ENCODE results near the gene STOX1. TPM values are rescaled to one million over a fixed set of nuclear protein-coding genes. Genes with fewer than 3 reads are reported as not detected.
A peak's percentile ranks its signal among the peaks of the same experiment; 100 is the strongest.
"Not testable (repeated sequence)": the region's sequence is repeated elsewhere in the genome, so short reads cannot be mapped to it uniquely, and the experiment has no call there.

STOX1 gene
- total RNA-seq, 1 experiment from 2014 or later: 2.4 TPM

GRCh38 chr10:68812420-68812819 lies 14.9 kb upstream of the STOX1 start:
- Histone ChIP-seq H3K36me3 (replicated peaks; ENCODE audit: control insufficient read depth, insufficient read depth, low read length) (no peaks in the 10 kb centered on the region), H3K27me3 (ENCODE audit: control insufficient read depth, insufficient read depth, low read length) (no peaks in the 10 kb centered on the region)

GRCh38 chr10:68813559-68813958 lies 13.8 kb upstream of the STOX1 start:
- peak; percentile 24 for DNase-seq
- H3K36me3 ChIP-seq (replicated peaks; ENCODE audit: control insufficient read depth, insufficient read depth, low read length): no peaks in the 10 kb centered on the region
- H3K4me3 ChIP-seq (ENCODE audit: insufficient read depth, low read depth, low read length): no peak overlapping the region
- H3K27me3 ChIP-seq (ENCODE audit: control insufficient read depth, insufficient read depth, low read length): no peaks in the 10 kb centered on the region

More at GRCh38 chr10:68812420-68812819, 14.9 kb upstream of the STOX1 start:
- H3K4me3 ChIP-seq (ENCODE audit: insufficient read depth, low read depth, low read length): no peak overlapping the region
- DNase-seq: no peak

GRCh38 chr10:68816796-68817412 lies 10.4 kb upstream of the STOX1 start:
- Histone ChIP-seq H3K4me3 (ENCODE audit: insufficient read depth, low read depth, low read length) (no peak overlapping the region), H3K36me3 (replicated peaks; ENCODE audit: control insufficient read depth, insufficient read depth, low read length) (no peaks in the 10 kb centered on the region), H3K27me3 (ENCODE audit: control insufficient read depth, insufficient read depth, low read length) (no peaks in the 10 kb centered on the region)
- DNase-seq: no peak

GRCh38 chr10:68820359-68820758 lies 7.0 kb upstream of the STOX1 start:
- H3K36me3 ChIP-seq (replicated peaks; ENCODE audit: control insufficient read depth, insufficient read depth, low read length); DNase-seq; H3K27me3 ChIP-seq (ENCODE audit: control insufficient read depth, insufficient read depth, low read length); H3K4me3 ChIP-seq (ENCODE audit: insufficient read depth, low read depth, low read length): not testable (repeated sequence)

GRCh38 chr10:68822626-68823025 lies 4.7 kb upstream of the STOX1 start:
- H3K4me3 ChIP-seq (ENCODE audit: insufficient read depth, low read depth, low read length); DNase-seq; H3K27me3 ChIP-seq (ENCODE audit: control insufficient read depth, insufficient read depth, low read length); H3K36me3 ChIP-seq (replicated peaks; ENCODE audit: control insufficient read depth, insufficient read depth, low read length): not testable (repeated sequence)

- not testable (repeated sequence) for DNase-seq; H3K36me3 ChIP-seq (replicated peaks; ENCODE audit: control insufficient read depth, insufficient read depth, low read length)
- Histone ChIP-seq H3K4me3 (ENCODE audit: insufficient read depth, low read depth, low read length) (peak overlapping the region; percentile 66), H3K27me3 (ENCODE audit: control insufficient read depth, insufficient read depth, low read length) (peaks cover 11% of the 10 kb centered on the region)
Measured at GRCh38 chr10:68827592-68827959, 245 bp downstream of the STOX1 start.

- DNase-seq: peak; percentile 72
- not testable (repeated sequence) for H3K36me3 ChIP-seq (replicated peaks; ENCODE audit: control insufficient read depth, insufficient read depth, low read length)
- Histone ChIP-seq H3K4me3 (ENCODE audit: insufficient read depth, low read depth, low read length) (peak overlapping the region; percentile 56), H3K27me3 (ENCODE audit: control insufficient read depth, insufficient read depth, low read length) (peaks cover 11% of the 10 kb centered on the region)
Measured at GRCh38 chr10:68828083-68828601, 811 bp downstream of the STOX1 start.

- H3K4me3 ChIP-seq (ENCODE audit: insufficient read depth, low read depth, low read length): no peak overlapping the region
- H3K27me3 ChIP-seq (ENCODE audit: control insufficient read depth, insufficient read depth, low read length): peaks cover 11% of the 10 kb centered on the region
- no peaks in the 10 kb centered on the region for H3K36me3 ChIP-seq (replicated peaks; ENCODE audit: control insufficient read depth, insufficient read depth, low read length)
- no peak for DNase-seq
Measured at GRCh38 chr10:68828833-68829232, 1.5 kb downstream of the STOX1 start.

GRCh38 chr10:68829521-68829920 lies 2.2 kb downstream of the STOX1 start:
- no peak for DNase-seq
- Histone ChIP-seq H3K27me3 (ENCODE audit: control insufficient read depth, insufficient read depth, low read length) (peaks cover 11% of the 10 kb centered on the region), H3K4me3 (ENCODE audit: insufficient read depth, low read depth, low read length) (no peak overlapping the region), H3K36me3 (replicated peaks; ENCODE audit: control insufficient read depth, insufficient read depth, low read length) (no peaks in the 10 kb centered on the region)

- DNase-seq: no peak
- no peak overlapping the region for H3K4me3 ChIP-seq (ENCODE audit: insufficient read depth, low read depth, low read length)
- H3K36me3 ChIP-seq (replicated peaks; ENCODE audit: control insufficient read depth, insufficient read depth, low read length): no peaks in the 10 kb centered on the region
Measured at GRCh38 chr10:68829952-68830351, 2.6 kb downstream of the STOX1 start.

GRCh38 chr10:68831961-68832455 lies 4.7 kb downstream of the STOX1 start:
- H3K4me3 ChIP-seq (ENCODE audit: insufficient read depth, low read depth, low read length): no peak overlapping the region
- no peaks in the 10 kb centered on the region for H3K36me3 ChIP-seq (replicated peaks; ENCODE audit: control insufficient read depth, insufficient read depth, low read length)
- DNase-seq: no peak
- H3K27me3 ChIP-seq (ENCODE audit: control insufficient read depth, insufficient read depth, low read length): peaks cover 8% of the 10 kb centered on the region

More at GRCh38 chr10:68829952-68830351, 2.6 kb downstream of the STOX1 start:
- H3K27me3 ChIP-seq (ENCODE audit: control insufficient read depth, insufficient read depth, low read length): peaks cover 11% of the 10 kb centered on the region

- peaks cover 8% of the 10 kb centered on the region for H3K27me3 ChIP-seq (ENCODE audit: control insufficient read depth, insufficient read depth, low read length)
- H3K36me3 ChIP-seq (replicated peaks; ENCODE audit: control insufficient read depth, insufficient read depth, low read length): no peaks in the 10 kb centered on the region
- no peak for DNase-seq
- H3K4me3 ChIP-seq (ENCODE audit: insufficient read depth, low read depth, low read length): no peak overlapping the region
Measured at GRCh38 chr10:68832601-68833000, 5.3 kb downstream of the STOX1 start.

GRCh38 chr10:68837626-68838322 lies 10.4 kb downstream of the STOX1 start:
- no peak overlapping the region for H3K4me3 ChIP-seq (ENCODE audit: insufficient read depth, low read depth, low read length)
- DNase-seq: no peak
- no peaks in the 10 kb centered on the region for H3K27me3 ChIP-seq (ENCODE audit: control insufficient read depth, insufficient read depth, low read length)
- no peaks in the 10 kb centered on the region for H3K36me3 ChIP-seq (replicated peaks; ENCODE audit: control insufficient read depth, insufficient read depth, low read length)

GRCh38 chr10:68840650-68841049 lies 13.3 kb downstream of the STOX1 start:
- DNase-seq; H3K4me3 ChIP-seq (ENCODE audit: insufficient read depth, low read depth, low read length); H3K27me3 ChIP-seq (ENCODE audit: control insufficient read depth, insufficient read depth, low read length); H3K36me3 ChIP-seq (replicated peaks; ENCODE audit: control insufficient read depth, insufficient read depth, low read length): not testable (repeated sequence)

GRCh38 chr10:68848281-68848680 lies 20.9 kb downstream of the STOX1 start:
- no peak for DNase-seq
- Histone ChIP-seq H3K27me3 (ENCODE audit: control insufficient read depth, insufficient read depth, low read length) (no peaks in the 10 kb centered on the region), H3K4me3 (ENCODE audit: insufficient read depth, low read depth, low read length) (no peak overlapping the region), H3K36me3 (replicated peaks; ENCODE audit: control insufficient read depth, insufficient read depth, low read length) (no peaks in the 10 kb centered on the region)
